ENCODE data around the gene NAPG. TPM values are rescaled to one million over a fixed set of nuclear protein-coding genes. Genes with fewer than 3 reads are reported as not detected.

The NAPG gene
- total RNA-seq, 1 donor from 2014 or later = 36.1 TPM

GRCh38 chr18:10560452-10561045 is 34.7 kb downstream of the NAPG start:
- DNase-seq (ENCODE audit: low read depth) = peak; percentile 21
- Histone ChIP-seq H3K27me3 (ENCODE audit: control insufficient read depth, insufficient read depth, low read length) (no peaks in the 10 kb centered on the region), H3K4me3 (ENCODE audit: low read depth, low read length) (no peak overlapping the region), H3K36me3 (ENCODE audit: control insufficient read depth, insufficient read depth, low read length) (peaks cover 1% of the 10 kb centered on the region)
- TF ChIP-seq CTCF (IDR thresholded peaks at IDR 0.05; ENCODE audit: insufficient read depth, low read length, poor library complexity, severe bottlenecking) = peak; percentile 73

- Histone ChIP-seq H3K36me3 (ENCODE audit: control insufficient read depth, insufficient read depth, low read length) (no peaks in the 10 kb centered on the region), H3K27me3 (ENCODE audit: control insufficient read depth, insufficient read depth, low read length) (no peaks in the 10 kb centered on the region), H3K4me3 (ENCODE audit: low read depth, low read length) (no peak overlapping the region)
- TF ChIP-seq CTCF (IDR thresholded peaks at IDR 0.05; ENCODE audit: insufficient read depth, low read length, poor library complexity, severe bottlenecking) = no peak
- DNase-seq (ENCODE audit: low read depth) = no peak
Measured at GRCh38 chr18:10562773-10563160, 36.9 kb downstream of the NAPG start.

- no peaks in the 10 kb centered on the region for H3K27me3 ChIP-seq (ENCODE audit: control insufficient read depth, insufficient read depth, low read length)
- TF ChIP-seq CTCF (IDR thresholded peaks at IDR 0.05; ENCODE audit: insufficient read depth, low read length, poor library complexity, severe bottlenecking) = no peak
- H3K4me3 ChIP-seq (ENCODE audit: low read depth, low read length) = no peak overlapping the region
- H3K36me3 ChIP-seq (ENCODE audit: control insufficient read depth, insufficient read depth, low read length) = no peaks in the 10 kb centered on the region
- no peak for DNase-seq (ENCODE audit: low read depth)
Measured at GRCh38 chr18:10563886-10564285, 38.1 kb downstream of the NAPG start.

GRCh38 chr18:10564975-10565773 is 39.3 kb downstream of the NAPG start:
- H3K27me3 ChIP-seq (ENCODE audit: control insufficient read depth, insufficient read depth, low read length) = no peaks in the 10 kb centered on the region
- no peak for TF ChIP-seq CTCF (IDR thresholded peaks at IDR 0.05; ENCODE audit: insufficient read depth, low read length, poor library complexity, severe bottlenecking)
- H3K36me3 ChIP-seq (ENCODE audit: control insufficient read depth, insufficient read depth, low read length) = no peaks in the 10 kb centered on the region
- no peak for DNase-seq (ENCODE audit: low read depth)
- no peak overlapping the region for H3K4me3 ChIP-seq (ENCODE audit: low read depth, low read length)

- TF ChIP-seq CTCF (IDR thresholded peaks at IDR 0.05; ENCODE audit: insufficient read depth, low read length, poor library complexity, severe bottlenecking) = no peak
- H3K4me3 ChIP-seq (ENCODE audit: low read depth, low read length) = no peak overlapping the region
- DNase-seq (ENCODE audit: low read depth) = no peak
Measured at GRCh38 chr18:10565835-10566234, 40.0 kb downstream of the NAPG start.

More at GRCh38 chr18:10565835-10566234, 40.0 kb downstream of the NAPG start:
- no peaks in the 10 kb centered on the region for H3K36me3 ChIP-seq (ENCODE audit: control insufficient read depth, insufficient read depth, low read length)
- no peaks in the 10 kb centered on the region for H3K27me3 ChIP-seq (ENCODE audit: control insufficient read depth, insufficient read depth, low read length)

All from kidney epithelial cell (primary cell).